ENCODE measurements around the gene GMPR2.
"Not testable (repeated sequence)": the region's sequence is repeated elsewhere in the genome, so short reads cannot be mapped to it uniquely, and the experiment has no call there.

The GMPR2 gene

GRCh38 chr14:24240110-24240918 is 7.6 kb downstream of the GMPR2 start:
- H3K4me3 ChIP-seq (ENCODE audit: low read depth, low read length, poor library complexity, severe bottlenecking): no peak overlapping the region

GRCh38 chr14:24241829-24242443 is 9.2 kb downstream of the GMPR2 start:
- Histone ChIP-seq H2AFZ (ENCODE audit: low read length) (no peak overlapping the region), H3K79me2 (ENCODE audit: insufficient read depth, low read length) (no peaks in the 10 kb centered on the region), H3K4me3 (ENCODE audit: low read depth, low read length, poor library complexity, severe bottlenecking) (peak overlapping the region; percentile 71), H3K27ac (ENCODE audit: low read depth, low read length, poor library complexity, severe bottlenecking) (peak overlapping the region; percentile 86), H3K9me2 (ENCODE audit: low read depth, low read length) (no peaks in the 10 kb centered on the region), H3K4me2 (ENCODE audit: low read length) (peak overlapping the region; percentile 65), H3F3A (ENCODE audit: insufficient read depth, low read length) (no peaks in the 10 kb centered on the region), H3K36me3 (ENCODE audit: insufficient read depth, low read length) (peaks cover 44% of the 10 kb centered on the region), H3K27me3 (ENCODE audit: insufficient read depth, low read length) (no peaks in the 10 kb centered on the region), H3K4me1 (ENCODE audit: insufficient read depth, low read length, severe bottlenecking) (peaks cover 26% of the 10 kb centered on the region), H3K9me3 (ENCODE audit: low read length) (no peaks in the 10 kb centered on the region), H4K20me1 (ENCODE audit: insufficient read depth, low read length) (no peaks in the 10 kb centered on the region), H3K9ac (ENCODE audit: low read length) (peak overlapping the region; percentile 68)
- peak; percentile 11; the same call in 1 of the 2 replicates for TF ChIP-seq CTCF (IDR thresholded peaks at IDR 0.05; ENCODE audit: low read length)
- TF ChIP-seq EZH2 (IDR thresholded peaks at IDR 0.05; ENCODE audit: borderline replicate concordance, low read length): no peak

More at GRCh38 chr14:24240110-24240918, 7.6 kb downstream of the GMPR2 start:
- H4K20me1 ChIP-seq (ENCODE audit: insufficient read depth, low read length): no peaks in the 10 kb centered on the region
- peaks cover 59% of the 10 kb centered on the region for H3K36me3 ChIP-seq (ENCODE audit: insufficient read depth, low read length)
- H3K79me2 ChIP-seq (ENCODE audit: insufficient read depth, low read length): no peaks in the 10 kb centered on the region
- no peaks in the 10 kb centered on the region for H3K9me2 ChIP-seq (ENCODE audit: low read depth, low read length)
- no peaks in the 10 kb centered on the region for H3F3A ChIP-seq (ENCODE audit: insufficient read depth, low read length)
- no peak for TF ChIP-seq CTCF (IDR thresholded peaks at IDR 0.05; ENCODE audit: low read length)
- no peak for TF ChIP-seq EZH2 (IDR thresholded peaks at IDR 0.05; ENCODE audit: borderline replicate concordance, low read length)
- no peak overlapping the region for H3K9ac ChIP-seq (ENCODE audit: low read length)
- H3K27me3 ChIP-seq (ENCODE audit: insufficient read depth, low read length): no peaks in the 10 kb centered on the region
- H3K4me1 ChIP-seq (ENCODE audit: insufficient read depth, low read length, severe bottlenecking): peaks cover 22% of the 10 kb centered on the region
- H3K4me2 ChIP-seq (ENCODE audit: low read length): peak overlapping the region; percentile 65; the same call in 1 of the 2 replicates
- no peak overlapping the region for H2AFZ ChIP-seq (ENCODE audit: low read length)
- no peaks in the 10 kb centered on the region for H3K9me3 ChIP-seq (ENCODE audit: low read length)
- no peak overlapping the region for H3K27ac ChIP-seq (ENCODE audit: low read depth, low read length, poor library complexity, severe bottlenecking)

GRCh38 chr14:24243336-24243836 is 10.7 kb downstream of the GMPR2 start:
- no peaks in the 10 kb centered on the region for H4K20me1 ChIP-seq (ENCODE audit: insufficient read depth, low read length)
- H3K27ac ChIP-seq (ENCODE audit: low read depth, low read length, poor library complexity, severe bottlenecking): peak overlapping the region; percentile 86
- no peaks in the 10 kb centered on the region for H3K27me3 ChIP-seq (ENCODE audit: insufficient read depth, low read length)
- H3K4me3 ChIP-seq (ENCODE audit: low read depth, low read length, poor library complexity, severe bottlenecking): peak overlapping the region; percentile 71
- no peaks in the 10 kb centered on the region for H3K9me2 ChIP-seq (ENCODE audit: low read depth, low read length)
- H3K79me2 ChIP-seq (ENCODE audit: insufficient read depth, low read length): no peaks in the 10 kb centered on the region
- H2AFZ ChIP-seq (ENCODE audit: low read length): no peak overlapping the region
- H3F3A ChIP-seq (ENCODE audit: insufficient read depth, low read length): no peaks in the 10 kb centered on the region
- TF ChIP-seq EZH2 (IDR thresholded peaks at IDR 0.05; ENCODE audit: borderline replicate concordance, low read length) (no peak), CTCF (IDR thresholded peaks at IDR 0.05; ENCODE audit: low read length) (no peak)
- peak overlapping the region; percentile 68 for H3K9ac ChIP-seq (ENCODE audit: low read length)
- no peaks in the 10 kb centered on the region for H3K9me3 ChIP-seq (ENCODE audit: low read length)
- peaks cover 28% of the 10 kb centered on the region for H3K4me1 ChIP-seq (ENCODE audit: insufficient read depth, low read length, severe bottlenecking)
- H3K4me2 ChIP-seq (ENCODE audit: low read length): peak overlapping the region; percentile 65
- peaks cover 29% of the 10 kb centered on the region for H3K36me3 ChIP-seq (ENCODE audit: insufficient read depth, low read length)

GRCh38 chr14:24245350-24245749 is 12.6 kb downstream of the GMPR2 start:
- not testable (repeated sequence) for H3K79me2 ChIP-seq (ENCODE audit: insufficient read depth, low read length); H3F3A ChIP-seq (ENCODE audit: insufficient read depth, low read length); H3K9me3 ChIP-seq (ENCODE audit: low read length); H3K9me2 ChIP-seq (ENCODE audit: low read depth, low read length); H4K20me1 ChIP-seq (ENCODE audit: insufficient read depth, low read length); H3K9ac ChIP-seq (ENCODE audit: low read length); H3K27ac ChIP-seq (ENCODE audit: low read depth, low read length, poor library complexity, severe bottlenecking); H3K36me3 ChIP-seq (ENCODE audit: insufficient read depth, low read length); H3K4me3 ChIP-seq (ENCODE audit: low read depth, low read length, poor library complexity, severe bottlenecking); H3K27me3 ChIP-seq (ENCODE audit: insufficient read depth, low read length); H3K4me2 ChIP-seq (ENCODE audit: low read length); H2AFZ ChIP-seq (ENCODE audit: low read length)
- peaks cover 28% of the 10 kb centered on the region for H3K4me1 ChIP-seq (ENCODE audit: insufficient read depth, low read length, severe bottlenecking)

All from OCI-LY1 (cell line).